Medulla oblongata (tissue), 1 donor: Measurements from ENCODE around the gene TMEM101.
"Not testable (repeated sequence)": the region's sequence is repeated elsewhere in the genome, so short reads cannot be mapped to it uniquely, and the experiment has no call there.

Experiments used
- DNase-seq: peaks from one replicate; pipeline ENCODE4 v3.0.0-alpha.2; 2015; ENCODE audit errors: extremely low spot score

Gene TMEM101

GRCh38 chr17:44024271-44024663 lies 9.5 kb upstream of the TMEM101 start:
- no peak for DNase-seq

GRCh38 chr17:44023545-44024270 lies 8.9 kb upstream of the TMEM101 start:
- DNase-seq = no peak

GRCh38 chr17:44022246-44022645 lies 7.5 kb upstream of the TMEM101 start:
- DNase-seq = no peak

GRCh38 chr17:44021227-44021626 lies 6.5 kb upstream of the TMEM101 start:
- DNase-seq = not testable (repeated sequence)

GRCh38 chr17:44014133-44014436 lies 678 bp downstream of the TMEM101 start:
- DNase-seq = no peak

GRCh38 chr17:44012874-44013273 lies 1.9 kb downstream of the TMEM101 start:
- DNase-seq = no peak

- no peak for DNase-seq
Observed at GRCh38 chr17:44012391-44012790, 2.4 kb downstream of the TMEM101 start.

GRCh38 chr17:44011876-44012275 lies 2.9 kb downstream of the TMEM101 start:
- no peak for DNase-seq

- no peak for DNase-seq
Observed at GRCh38 chr17:44010966-44011647, 3.7 kb downstream of the TMEM101 start.

- DNase-seq = no peak
Observed at GRCh38 chr17:44008205-44008909, 6.4 kb downstream of the TMEM101 start.

- no peak for DNase-seq
Observed at GRCh38 chr17:44007346-44008204, 7.2 kb downstream of the TMEM101 start.

GRCh38 chr17:44006598-44007345 lies 8.0 kb downstream of the TMEM101 start:
- DNase-seq = peak; percentile 88

- DNase-seq = no peak
Observed at GRCh38 chr17:44006272-44006597, 8.5 kb downstream of the TMEM101 start.

GRCh38 chr17:44005527-44006271 lies 9.1 kb downstream of the TMEM101 start:
- no peak for DNase-seq

GRCh38 chr17:44004761-44005526 lies 9.8 kb downstream of the TMEM101 start:
- DNase-seq = no peak

GRCh38 chr17:44004077-44004760 lies 10.5 kb downstream of the TMEM101 start, which contains the start of gene NAGS:
NAGS (plus strand) TSS chr17:44004622; CDS start chr17:44004664, 42 bp downstream.
- DNase-seq = no peak

GRCh38 chr17:44002141-44002848 lies 12.5 kb downstream of the TMEM101 start:
- no peak for DNase-seq

GRCh38 chr17:44001461-44001920 lies 13.3 kb downstream of the TMEM101 start:
- no peak for DNase-seq
